Measurements from ENCODE around the gene NEK9.

- TF ChIP-seq ZFP30 (CRISPR knock-in tag; IDR thresholded peaks at IDR 0.05) (no peak), CREB5 (CRISPR knock-in tag; IDR thresholded peaks at IDR 0.05; ENCODE audit: low read depth) (no peak), BACH2 (CRISPR knock-in tag; IDR thresholded peaks at IDR 0.05; ENCODE audit: borderline replicate concordance) (no peak), PPARA (CRISPR knock-in tag; IDR thresholded peaks at IDR 0.05; ENCODE audit: borderline replicate concordance) (no peak), PATZ1 (CRISPR knock-in tag; IDR thresholded peaks at IDR 0.05; ENCODE audit: borderline replicate concordance) (no peak), TOX (CRISPR knock-in tag; IDR thresholded peaks at IDR 0.05; ENCODE audit: borderline replicate concordance) (no peak), ARNTL (CRISPR knock-in tag; IDR thresholded peaks at IDR 0.05; ENCODE audit: borderline replicate concordance, low read depth) (no peak), CSDC2 (CRISPR knock-in tag; IDR thresholded peaks at IDR 0.05) (no peak)
These were observed 63.2 kb downstream of the NEK9 start, which contains the start of gene ACYP1 for GRCh38 chr14:75063491-75064204.

Data from SK-N-SH treated with all-trans-retinoic acid at 6 μM for 48 hours (cell line).